ENCODE data around the gene ZFHX2. TPM values are rescaled to one million over a fixed set of nuclear protein-coding genes. Genes with fewer than 3 reads are reported as not detected.

ZFHX2 gene
- polyA plus RNA-seq, 1 donor (not counting 4 experiments of a cell fraction or from before 2014, with no cell fraction given): 0.18 TPM

DNA sequence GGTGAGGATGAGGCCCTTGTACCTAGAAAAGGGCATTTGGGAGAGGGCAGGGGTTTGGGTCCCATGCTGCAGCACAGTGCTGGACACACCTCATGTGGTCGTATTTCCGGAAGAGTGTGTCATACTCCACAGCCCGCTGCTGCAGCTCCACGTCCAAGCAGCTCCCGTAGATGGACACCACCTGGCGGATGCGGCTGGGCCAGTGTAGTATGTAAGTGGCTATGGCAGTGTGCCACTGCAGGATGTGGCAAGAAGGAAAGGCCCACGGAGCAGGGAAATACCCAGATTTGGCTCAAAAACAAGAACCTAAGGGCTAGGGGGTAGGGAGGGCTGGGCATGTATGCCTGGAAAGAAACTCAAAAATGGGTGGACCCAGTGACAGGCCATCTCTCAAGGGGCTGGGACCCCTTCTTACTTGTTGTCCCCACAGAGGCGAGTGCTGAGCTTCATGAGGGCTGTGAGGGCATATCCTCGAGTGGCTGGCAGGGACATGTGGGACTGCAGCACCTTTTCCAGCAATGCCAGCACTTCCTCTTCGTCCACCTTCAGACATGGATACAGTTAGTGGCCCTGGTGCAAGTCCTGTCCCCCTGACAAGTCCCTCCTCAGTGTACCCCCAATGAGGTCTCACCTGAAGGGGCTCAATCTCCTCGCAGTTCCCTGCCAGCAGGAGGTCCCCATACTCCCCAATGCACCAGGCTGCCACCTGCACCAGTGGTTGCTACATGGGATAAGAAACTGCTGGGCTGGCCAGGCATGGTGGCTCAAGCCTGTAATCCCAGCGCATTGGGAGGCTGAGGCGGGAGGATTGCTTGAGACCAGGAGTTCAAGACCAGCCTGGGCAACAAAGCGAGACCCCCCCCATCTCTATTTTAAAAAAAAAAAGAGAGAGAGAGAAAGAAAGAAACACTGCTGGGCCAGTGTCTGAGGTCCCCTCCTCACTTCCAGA, 10.6 kb upstream of the ZFHX2 start:
- peaks cover 20% of the 10 kb centered on the region for H3K79me2 ChIP-seq (ENCODE audit: control insufficient read depth, insufficient read depth, low read length)
- dilution Hi-C loops (cut with MboI; ENCODE audit: extremely low pct_ligation_motif_present, low sequenced_read_pairs): no loop called here
- no peaks in the 10 kb centered on the region for H3K9me1 ChIP-seq (ENCODE audit: control insufficient read depth, extremely low read depth, insufficient read depth, low read length)
- H3K36me3 ChIP-seq (ENCODE audit: control insufficient read depth in 2 of 2, extremely low read depth in 1 of 2, insufficient read depth in 2 of 2, low read length in 2 of 2): peaks cover 50 to 60% of the 10 kb centered on the region in 2 experiments
- H4K20me1 ChIP-seq (ENCODE audit: control insufficient read depth, extremely low read depth, insufficient read depth, low read length): peaks cover 9% of the 10 kb centered on the region
- no peaks in the 10 kb centered on the region for H3K27me3 ChIP-seq (ENCODE audit: control insufficient read depth, extremely low read depth, insufficient read depth, low read length)
- no peak for TF ChIP-seq EZH2 (IDR thresholded peaks at IDR 0.05; ENCODE audit: low read length)
- TF ChIP-seq, protein P1, sequence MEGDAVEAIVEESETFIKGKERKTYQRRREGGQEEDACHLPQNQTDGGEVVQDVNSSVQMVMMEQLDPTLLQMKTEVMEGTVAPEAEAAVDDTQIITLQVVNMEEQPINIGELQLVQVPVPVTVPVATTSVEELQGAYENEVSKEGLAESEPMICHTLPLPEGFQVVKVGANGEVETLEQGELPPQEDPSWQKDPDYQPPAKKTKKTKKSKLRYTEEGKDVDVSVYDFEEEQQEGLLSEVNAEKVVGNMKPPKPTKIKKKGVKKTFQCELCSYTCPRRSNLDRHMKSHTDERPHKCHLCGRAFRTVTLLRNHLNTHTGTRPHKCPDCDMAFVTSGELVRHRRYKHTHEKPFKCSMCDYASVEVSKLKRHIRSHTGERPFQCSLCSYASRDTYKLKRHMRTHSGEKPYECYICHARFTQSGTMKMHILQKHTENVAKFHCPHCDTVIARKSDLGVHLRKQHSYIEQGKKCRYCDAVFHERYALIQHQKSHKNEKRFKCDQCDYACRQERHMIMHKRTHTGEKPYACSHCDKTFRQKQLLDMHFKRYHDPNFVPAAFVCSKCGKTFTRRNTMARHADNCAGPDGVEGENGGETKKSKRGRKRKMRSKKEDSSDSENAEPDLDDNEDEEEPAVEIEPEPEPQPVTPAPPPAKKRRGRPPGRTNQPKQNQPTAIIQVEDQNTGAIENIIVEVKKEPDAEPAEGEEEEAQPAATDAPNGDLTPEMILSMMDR (optimal IDR thresholded peaks at IDR 0.05 in 1 of 3, IDR thresholded peaks at IDR 0.05 in 1 of 3, conservative IDR thresholded peaks at IDR 0.05 in 1 of 3; ENCODE audit: extremely low read depth in 1 of 3, insufficient read depth in 2 of 3, low read length in 3 of 3): no peak
- DNase-seq (ENCODE audit: low read depth, low spot score) (no peak), FAIRE-seq (no peak)
- H3K27ac ChIP-seq (ENCODE audit: control insufficient read depth, insufficient read depth, low read length): no peak overlapping the region
- no peak overlapping the region for H2AFZ ChIP-seq (ENCODE audit: control insufficient read depth, low read length)
- H3K9ac ChIP-seq (ENCODE audit: control insufficient read depth, extremely low read depth, insufficient read depth, low read length): no peak overlapping the region
- H3K4me1 ChIP-seq (ENCODE audit: control insufficient read depth, extremely low read depth, insufficient read depth, low read length): peaks cover 13% of the 10 kb centered on the region
- H3K9me3 ChIP-seq (ENCODE audit: control insufficient read depth, low read depth, low read length): no peaks in the 10 kb centered on the region
- H3K4me2 ChIP-seq (ENCODE audit: control insufficient read depth, extremely low read depth, insufficient read depth, low read depth, low read length): no peak overlapping the region
- H3K4me3 ChIP-seq (ENCODE audit: control insufficient read depth in 2 of 3, extremely low read depth in 1 of 3, insufficient read depth in 2 of 3, low read depth in 1 of 3, low read length in 3 of 3): no peak overlapping the region

DNA sequence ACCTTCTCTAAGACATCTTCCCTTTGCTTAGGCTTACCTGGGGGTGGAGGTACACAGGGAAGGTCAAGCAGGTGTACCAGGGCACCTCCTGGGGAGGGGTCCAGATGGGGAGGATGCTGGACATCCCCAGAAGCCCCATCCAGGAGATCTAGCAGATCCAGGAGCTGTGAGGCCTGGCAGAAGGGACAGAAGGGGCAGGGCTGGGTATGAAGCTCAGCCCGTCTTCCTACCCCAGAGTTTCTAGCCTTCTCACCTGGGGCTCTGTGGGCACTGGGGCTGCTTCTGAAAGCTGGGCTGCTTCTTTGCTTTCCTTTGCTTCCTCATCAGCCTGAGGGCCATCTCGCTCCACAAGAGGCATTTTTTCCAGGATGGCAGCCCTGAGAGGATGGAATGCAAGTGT, 9.7 kb upstream of the ZFHX2 start:
- Histone ChIP-seq H3K4me2 (ENCODE audit: control insufficient read depth, extremely low read depth, insufficient read depth, low read depth, low read length) (no peak overlapping the region), H3K79me2 (ENCODE audit: control insufficient read depth, insufficient read depth, low read length) (peaks cover 20% of the 10 kb centered on the region), H4K20me1 (ENCODE audit: control insufficient read depth, extremely low read depth, insufficient read depth, low read length) (peaks cover 9% of the 10 kb centered on the region), H3K9ac (ENCODE audit: control insufficient read depth, extremely low read depth, insufficient read depth, low read length) (no peak overlapping the region), H3K4me1 (ENCODE audit: control insufficient read depth, extremely low read depth, insufficient read depth, low read length) (peaks cover 12% of the 10 kb centered on the region), H3K9me1 (ENCODE audit: control insufficient read depth, extremely low read depth, insufficient read depth, low read length) (no peaks in the 10 kb centered on the region), H3K4me3 (ENCODE audit: control insufficient read depth in 2 of 3, extremely low read depth in 1 of 3, insufficient read depth in 2 of 3, low read depth in 1 of 3, low read length in 3 of 3) (no peak overlapping the region), H3K27me3 (ENCODE audit: control insufficient read depth, extremely low read depth, insufficient read depth, low read length) (no peaks in the 10 kb centered on the region), H3K9me3 (ENCODE audit: control insufficient read depth, low read depth, low read length) (no peaks in the 10 kb centered on the region), H3K36me3 (ENCODE audit: control insufficient read depth in 2 of 2, extremely low read depth in 1 of 2, insufficient read depth in 2 of 2, low read length in 2 of 2) (peaks cover 47 to 60% of the 10 kb centered on the region in 2 experiments), H2AFZ (ENCODE audit: control insufficient read depth, low read length) (no peak overlapping the region), H3K27ac (ENCODE audit: control insufficient read depth, insufficient read depth, low read length) (no peak overlapping the region)
- dilution Hi-C loops (cut with MboI; ENCODE audit: extremely low pct_ligation_motif_present, low sequenced_read_pairs): no loop called here
- FAIRE-seq: no peak
- TF ChIP-seq, protein P1 (optimal IDR thresholded peaks at IDR 0.05 in 1 of 3, IDR thresholded peaks at IDR 0.05 in 1 of 3, conservative IDR thresholded peaks at IDR 0.05 in 1 of 3; ENCODE audit: extremely low read depth in 1 of 3, insufficient read depth in 2 of 3, low read length in 3 of 3): no peak
- TF ChIP-seq EZH2 (IDR thresholded peaks at IDR 0.05; ENCODE audit: low read length): no peak
- DNase-seq (ENCODE audit: low read depth, low spot score): no peak
